H1 (cell line): Measurements from ENCODE around the gene POLR3H. TPM values are rescaled to one million over a fixed set of nuclear protein-coding genes. Genes with fewer than 3 reads are reported as not detected.

ENCODE experiments used
- BRCA1 ChIP-seq: IDR thresholded peaks from 2 replicates; pipeline ENCODE4 v1.6.1; 2012; ENCODE audit warnings: low read depth, low read length, improper control_type of control experiment
- CHD2 ChIP-seq: IDR thresholded peaks from 2 replicates; pipeline ENCODE4 v1.6.1; 2012; ENCODE audit warnings: low read length, improper control_type of control experiment
- CTBP2 ChIP-seq: IDR thresholded peaks from 2 replicates; pipeline ENCODE4 v1.7.0; 2011; ENCODE audit warnings: borderline replicate concordance, mild to moderate bottlenecking, moderate library complexity, mixed read lengths, low read length; ENCODE audit not compliant: insufficient read depth, insufficient read length
- GABPA ChIP-seq: IDR thresholded peaks from 2 replicates; pipeline ENCODE4 v1.6.1; 2011; ENCODE audit warnings: mild to moderate bottlenecking, low read length, moderate library complexity, borderline replicate concordance; ENCODE audit not compliant: insufficient read depth
- JUND ChIP-seq: IDR thresholded peaks from 2 replicates; pipeline ENCODE4 v1.6.1; 2011; ENCODE audit warnings: mild to moderate bottlenecking, improper control_type of control experiment, low read length
- PHF8 ChIP-seq: fragments of 200-600 bp; sonication (generic); conservative IDR thresholded peaks from 2 replicates; pipeline ENCODE4 v1.7.1; 2012; ENCODE audit warnings: low read depth, mild to moderate bottlenecking, inconsistent platforms, low read length, moderate library complexity
- POLR2AphosphoS5 ChIP-seq: IDR thresholded peaks from 2 replicates; pipeline ENCODE4 v1.6.1; 2011; ENCODE audit warnings: low read depth, low read length
- SIN3A ChIP-seq, 2 experiments: IDR thresholded peaks in 1 of 2; conservative IDR thresholded peaks in 1 of 2; 2 replicates each; pipeline ENCODE4 v1.6.1; 2011 to 2012; ENCODE audit warnings: low read length in 2 of 2, improper control_type of control experiment in 1 of 2, low read depth in 1 of 2, mild to moderate bottlenecking in 1 of 2
- SP1 ChIP-seq: IDR thresholded peaks from 2 replicates; pipeline ENCODE4 v1.6.1; 2011; ENCODE audit warnings: low read depth, low read length
- TAF7 ChIP-seq: optimal IDR thresholded peaks from 2 replicates; pipeline ENCODE3; 2011; ENCODE audit warnings: low read depth, mild to moderate bottlenecking, inconsistent platforms, low read length, moderate library complexity, borderline replicate concordance
- TEAD4 ChIP-seq: IDR thresholded peaks from 2 replicates; pipeline ENCODE4 v1.6.1; 2012; ENCODE audit warnings: low read depth, low read length, inconsistent platforms, mixed read lengths
- YY1 ChIP-seq: IDR thresholded peaks from 2 replicates; pipeline ENCODE4 v1.6.1; 2011; ENCODE audit warnings: low read depth, mild to moderate bottlenecking, low read length
- polyA plus RNA-seq, 7 experiments: library from polyadenylated mRNA; depleted of rRNA in 3 of 7; stranded (reverse) in 5 of 7; unstranded in 2 of 7; fragments of >200 nt in 5 of 7; fragments of 200-250 nt in 2 of 7; gene quantifications; 1 replicate in 5 of 7; 2 replicates in 1 of 7; 4 replicates in 1 of 7; pipeline versions ENCODE4 v1.2.1 to v1.2.3, GENCODE V29; 2011 to 2013; ENCODE audit warnings: missing spikeins in 2 of 7, mixed read lengths in 2 of 7
- total RNA-seq: library from RNA; stranded (reverse); fragmentation: NEBNext Ultra II Directional; extraction: Animal tissue kit (Norgen Biotek cat#: 25700); gene quantifications from 2 replicates; pipeline ENCODE4 v1.2.1, GENCODE V29; 2021
- TF ChIP-seq, protein P1 (sequence below): fragments of 300-600 bp; sonication (generic); IDR thresholded peaks from 2 replicates; pipeline ENCODE4 v1.7.1; 2012; ENCODE audit warnings: low read length, moderate library complexity, mild to moderate bottlenecking, inconsistent platforms; ENCODE audit not compliant: insufficient replicate concordance

The POLR3H gene
- total and polyA plus RNA-seq, 2 of the 8 experiments (the other 6 are each of a cell fraction or from before 2014, with no cell fraction given): 29.7 to 39.2 TPM

DNA sequence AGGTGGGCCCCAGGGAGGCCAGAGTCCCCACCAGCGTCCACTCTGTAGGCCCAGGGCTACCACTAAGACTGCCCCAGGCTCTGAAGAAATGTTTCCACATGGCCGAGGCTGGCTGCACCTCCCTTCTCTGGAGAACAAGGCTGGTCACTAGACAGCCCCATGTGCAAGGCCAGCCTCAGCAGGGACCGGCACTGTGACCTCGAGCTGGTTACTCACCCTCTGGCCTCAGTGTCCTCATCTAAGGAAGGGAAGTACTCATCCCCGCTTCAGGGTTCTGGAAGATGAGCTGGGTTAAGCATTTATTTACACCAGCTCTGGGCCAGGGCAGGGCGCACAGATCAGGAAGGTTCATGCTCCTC lies 35.7 kb upstream of the POLR3H start (continued):
- TF ChIP-seq, protein P1, sequence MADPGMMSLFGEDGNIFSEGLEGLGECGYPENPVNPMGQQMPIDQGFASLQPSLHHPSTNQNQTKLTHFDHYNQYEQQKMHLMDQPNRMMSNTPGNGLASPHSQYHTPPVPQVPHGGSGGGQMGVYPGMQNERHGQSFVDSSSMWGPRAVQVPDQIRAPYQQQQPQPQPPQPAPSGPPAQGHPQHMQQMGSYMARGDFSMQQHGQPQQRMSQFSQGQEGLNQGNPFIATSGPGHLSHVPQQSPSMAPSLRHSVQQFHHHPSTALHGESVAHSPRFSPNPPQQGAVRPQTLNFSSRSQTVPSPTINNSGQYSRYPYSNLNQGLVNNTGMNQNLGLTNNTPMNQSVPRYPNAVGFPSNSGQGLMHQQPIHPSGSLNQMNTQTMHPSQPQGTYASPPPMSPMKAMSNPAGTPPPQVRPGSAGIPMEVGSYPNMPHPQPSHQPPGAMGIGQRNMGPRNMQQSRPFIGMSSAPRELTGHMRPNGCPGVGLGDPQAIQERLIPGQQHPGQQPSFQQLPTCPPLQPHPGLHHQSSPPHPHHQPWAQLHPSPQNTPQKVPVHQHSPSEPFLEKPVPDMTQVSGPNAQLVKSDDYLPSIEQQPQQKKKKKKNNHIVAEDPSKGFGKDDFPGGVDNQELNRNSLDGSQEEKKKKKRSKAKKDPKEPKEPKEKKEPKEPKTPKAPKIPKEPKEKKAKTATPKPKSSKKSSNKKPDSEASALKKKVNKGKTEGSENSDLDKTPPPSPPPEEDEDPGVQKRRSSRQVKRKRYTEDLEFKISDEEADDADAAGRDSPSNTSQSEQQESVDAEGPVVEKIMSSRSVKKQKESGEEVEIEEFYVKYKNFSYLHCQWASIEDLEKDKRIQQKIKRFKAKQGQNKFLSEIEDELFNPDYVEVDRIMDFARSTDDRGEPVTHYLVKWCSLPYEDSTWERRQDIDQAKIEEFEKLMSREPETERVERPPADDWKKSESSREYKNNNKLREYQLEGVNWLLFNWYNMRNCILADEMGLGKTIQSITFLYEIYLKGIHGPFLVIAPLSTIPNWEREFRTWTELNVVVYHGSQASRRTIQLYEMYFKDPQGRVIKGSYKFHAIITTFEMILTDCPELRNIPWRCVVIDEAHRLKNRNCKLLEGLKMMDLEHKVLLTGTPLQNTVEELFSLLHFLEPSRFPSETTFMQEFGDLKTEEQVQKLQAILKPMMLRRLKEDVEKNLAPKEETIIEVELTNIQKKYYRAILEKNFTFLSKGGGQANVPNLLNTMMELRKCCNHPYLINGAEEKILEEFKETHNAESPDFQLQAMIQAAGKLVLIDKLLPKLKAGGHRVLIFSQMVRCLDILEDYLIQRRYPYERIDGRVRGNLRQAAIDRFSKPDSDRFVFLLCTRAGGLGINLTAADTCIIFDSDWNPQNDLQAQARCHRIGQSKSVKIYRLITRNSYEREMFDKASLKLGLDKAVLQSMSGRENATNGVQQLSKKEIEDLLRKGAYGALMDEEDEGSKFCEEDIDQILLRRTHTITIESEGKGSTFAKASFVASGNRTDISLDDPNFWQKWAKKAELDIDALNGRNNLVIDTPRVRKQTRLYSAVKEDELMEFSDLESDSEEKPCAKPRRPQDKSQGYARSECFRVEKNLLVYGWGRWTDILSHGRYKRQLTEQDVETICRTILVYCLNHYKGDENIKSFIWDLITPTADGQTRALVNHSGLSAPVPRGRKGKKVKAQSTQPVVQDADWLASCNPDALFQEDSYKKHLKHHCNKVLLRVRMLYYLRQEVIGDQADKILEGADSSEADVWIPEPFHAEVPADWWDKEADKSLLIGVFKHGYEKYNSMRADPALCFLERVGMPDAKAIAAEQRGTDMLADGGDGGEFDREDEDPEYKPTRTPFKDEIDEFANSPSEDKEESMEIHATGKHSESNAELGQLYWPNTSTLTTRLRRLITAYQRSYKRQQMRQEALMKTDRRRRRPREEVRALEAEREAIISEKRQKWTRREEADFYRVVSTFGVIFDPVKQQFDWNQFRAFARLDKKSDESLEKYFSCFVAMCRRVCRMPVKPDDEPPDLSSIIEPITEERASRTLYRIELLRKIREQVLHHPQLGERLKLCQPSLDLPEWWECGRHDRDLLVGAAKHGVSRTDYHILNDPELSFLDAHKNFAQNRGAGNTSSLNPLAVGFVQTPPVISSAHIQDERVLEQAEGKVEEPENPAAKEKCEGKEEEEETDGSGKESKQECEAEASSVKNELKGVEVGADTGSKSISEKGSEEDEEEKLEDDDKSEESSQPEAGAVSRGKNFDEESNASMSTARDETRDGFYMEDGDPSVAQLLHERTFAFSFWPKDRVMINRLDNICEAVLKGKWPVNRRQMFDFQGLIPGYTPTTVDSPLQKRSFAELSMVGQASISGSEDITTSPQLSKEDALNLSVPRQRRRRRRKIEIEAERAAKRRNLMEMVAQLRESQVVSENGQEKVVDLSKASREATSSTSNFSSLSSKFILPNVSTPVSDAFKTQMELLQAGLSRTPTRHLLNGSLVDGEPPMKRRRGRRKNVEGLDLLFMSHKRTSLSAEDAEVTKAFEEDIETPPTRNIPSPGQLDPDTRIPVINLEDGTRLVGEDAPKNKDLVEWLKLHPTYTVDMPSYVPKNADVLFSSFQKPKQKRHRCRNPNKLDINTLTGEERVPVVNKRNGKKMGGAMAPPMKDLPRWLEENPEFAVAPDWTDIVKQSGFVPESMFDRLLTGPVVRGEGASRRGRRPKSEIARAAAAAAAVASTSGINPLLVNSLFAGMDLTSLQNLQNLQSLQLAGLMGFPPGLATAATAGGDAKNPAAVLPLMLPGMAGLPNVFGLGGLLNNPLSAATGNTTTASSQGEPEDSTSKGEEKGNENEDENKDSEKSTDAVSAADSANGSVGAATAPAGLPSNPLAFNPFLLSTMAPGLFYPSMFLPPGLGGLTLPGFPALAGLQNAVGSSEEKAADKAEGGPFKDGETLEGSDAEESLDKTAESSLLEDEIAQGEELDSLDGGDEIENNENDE: no peak
- TF ChIP-seq BRCA1 (no peak), CTBP2 (no peak), JUND (no peak), TEAD4 (no peak), SIN3A (conservative IDR thresholded peaks at IDR 0.05 in 1 of 2, IDR thresholded peaks at IDR 0.05 in 1 of 2; ENCODE audit: low read depth in 1 of 2, low read length in 2 of 2) (no peak), YY1 (no peak), POLR2AphosphoS5 (no peak), TAF7 (no peak), CHD2 (no peak), SP1 (no peak), PHF8 (no peak), GABPA (no peak)
